Left lung (tissue), 10 donors: ENCODE data around the gene CDH6. TPM values are rescaled to one million over a fixed set of nuclear protein-coding genes. Genes with fewer than 3 reads are reported as not detected.

ENCODE experiments used
- ATAC-seq: fragments of 200-7000 bp; cut with Tn5 transposase; one replicate; pipeline ENCODE4 v1.9.1; 2020; ENCODE audit warnings: moderate library complexity
- DNase-seq, 4 donors: peaks; one replicate each; pipeline ENCODE4 v3.0.0-alpha.2; 2013 to 2020
- H3K27ac ChIP-seq, 2 donors: fragments of 200-600 bp; sonication (generic) in 1 of 2; one replicate each; pipeline versions ENCODE4 v1.5.0 to v1.8.0; 2020 to 2021
- H3K27me3 ChIP-seq, 2 donors: fragments of 200-600 bp; sonication (generic) in 1 of 2; one replicate each; pipeline versions ENCODE4 v1.5.0 to v1.8.0; 2020 to 2021
- H3K36me3 ChIP-seq, 2 donors: fragments of 200-600 bp; sonication (generic) in 1 of 2; one replicate each; pipeline versions ENCODE4 v1.5.0 to v1.8.0; 2020 to 2021
- H3K4me1 ChIP-seq, 2 donors: fragments of 200-600 bp; one replicate each; pipeline ENCODE4 v1.8.0; 2021
- H3K4me3 ChIP-seq, 2 donors: fragments of 200-600 bp; sonication (generic) in 1 of 2; one replicate each; pipeline versions ENCODE4 v1.5.0 to v1.8.0; 2020 to 2021; ENCODE audit warnings: mild to moderate bottlenecking in 1 of 2
- H3K9me3 ChIP-seq, 2 donors: fragments of 200-600 bp; sonication (generic) in 1 of 2; one replicate each; pipeline versions ENCODE4 v1.5.0 to v1.8.0; 2020 to 2021
- intact Hi-C, 2 donors: fragments of 100-400 bp; cut with DNase I; formaldehyde crosslinking; loops; one replicate each; pipeline versions ENCODE4 v1.11.2 to v1.14.2; 2022
- polyA plus RNA-seq, 6 donors: library from polyadenylated mRNA; unstranded; fragments of 120-200 nt; gene quantifications; one replicate each; pipeline ENCODE4 v1.2.1, GENCODE V29; 2013; ENCODE audit not compliant: insufficient read length in 6 of 6
- total RNA-seq, 2 donors: library from RNA; stranded (reverse); fragmentation: NEBNext Ultra II Directional; extraction: Animal tissue kit (Norgen Biotek cat#: 25700); gene quantifications; one replicate each; pipeline ENCODE4 v1.2.1, GENCODE V29; 2021
- TF ChIP-seq, protein P1 (sequence below), 2 donors: fragments of 200-600 bp; sonication (generic) in 1 of 2; IDR thresholded peaks; one replicate each; pipeline versions ENCODE4 v1.5.0 to v1.8.0; 2021; ENCODE audit warnings: antibody characterized with exemption in 2 of 2
- donor health status: DM: no; HTN: yes; CAD: no.
- donor health status: DM: no; HTN: no; CAD: no.

Gene CDH6
- total and polyA plus RNA-seq, 8 donors = 7.4 to 13.2 (median 9.1) TPM

- no peaks in the 10 kb centered on the region for H3K36me3 ChIP-seq
- no peak for ATAC-seq
- intact Hi-C loops = no loop called here
Observed at GRCh38 chr5:31268256-31268655, 74.8 kb downstream of the CDH6 start.

DNA sequence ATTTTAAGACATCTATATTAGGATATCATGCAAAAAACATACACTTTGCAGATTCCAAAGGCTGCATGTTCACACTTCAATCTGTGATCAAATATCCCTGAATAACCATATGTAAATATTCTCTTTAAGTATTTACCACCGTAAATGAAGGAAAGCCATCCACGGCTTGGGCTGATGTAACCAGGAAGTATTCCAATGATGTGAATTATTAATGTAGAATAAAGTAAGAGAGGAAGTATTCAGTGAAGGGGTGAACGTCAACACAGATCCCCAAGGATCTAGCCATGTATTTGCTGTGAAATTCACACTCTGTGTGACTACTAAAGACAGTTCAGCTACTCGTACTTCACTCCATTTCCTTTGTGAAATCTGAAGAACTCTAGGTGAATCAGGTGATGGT is 75.2 kb downstream of the CDH6 start:
- no peak for DNase-seq
- H3K4me3 ChIP-seq = no peak overlapping the region
- no peak for ATAC-seq
- H3K27me3 ChIP-seq = peaks cover 0 to 10% of the 10 kb centered on the region in 2 donors
- TF ChIP-seq, protein P1, sequence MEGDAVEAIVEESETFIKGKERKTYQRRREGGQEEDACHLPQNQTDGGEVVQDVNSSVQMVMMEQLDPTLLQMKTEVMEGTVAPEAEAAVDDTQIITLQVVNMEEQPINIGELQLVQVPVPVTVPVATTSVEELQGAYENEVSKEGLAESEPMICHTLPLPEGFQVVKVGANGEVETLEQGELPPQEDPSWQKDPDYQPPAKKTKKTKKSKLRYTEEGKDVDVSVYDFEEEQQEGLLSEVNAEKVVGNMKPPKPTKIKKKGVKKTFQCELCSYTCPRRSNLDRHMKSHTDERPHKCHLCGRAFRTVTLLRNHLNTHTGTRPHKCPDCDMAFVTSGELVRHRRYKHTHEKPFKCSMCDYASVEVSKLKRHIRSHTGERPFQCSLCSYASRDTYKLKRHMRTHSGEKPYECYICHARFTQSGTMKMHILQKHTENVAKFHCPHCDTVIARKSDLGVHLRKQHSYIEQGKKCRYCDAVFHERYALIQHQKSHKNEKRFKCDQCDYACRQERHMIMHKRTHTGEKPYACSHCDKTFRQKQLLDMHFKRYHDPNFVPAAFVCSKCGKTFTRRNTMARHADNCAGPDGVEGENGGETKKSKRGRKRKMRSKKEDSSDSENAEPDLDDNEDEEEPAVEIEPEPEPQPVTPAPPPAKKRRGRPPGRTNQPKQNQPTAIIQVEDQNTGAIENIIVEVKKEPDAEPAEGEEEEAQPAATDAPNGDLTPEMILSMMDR (IDR thresholded peaks at IDR 0.05) = no peak
- H3K36me3 ChIP-seq = no peaks in the 10 kb centered on the region
- no peaks in the 10 kb centered on the region for H3K9me3 ChIP-seq
- intact Hi-C loops = no loop called here
- no peak overlapping the region for H3K27ac ChIP-seq
- H3K4me1 ChIP-seq = no peaks in the 10 kb centered on the region

More at GRCh38 chr5:31268256-31268655, 74.8 kb downstream of the CDH6 start:
- H3K27ac ChIP-seq = no peak overlapping the region
- DNase-seq = no peak
- H3K27me3 ChIP-seq = peaks cover 0 to 10% of the 10 kb centered on the region in 2 donors
- no peak overlapping the region for H3K4me3 ChIP-seq
- H3K9me3 ChIP-seq = no peaks in the 10 kb centered on the region
- TF ChIP-seq, protein P1 (IDR thresholded peaks at IDR 0.05) = no peak
- H3K4me1 ChIP-seq = no peaks in the 10 kb centered on the region

DNA sequence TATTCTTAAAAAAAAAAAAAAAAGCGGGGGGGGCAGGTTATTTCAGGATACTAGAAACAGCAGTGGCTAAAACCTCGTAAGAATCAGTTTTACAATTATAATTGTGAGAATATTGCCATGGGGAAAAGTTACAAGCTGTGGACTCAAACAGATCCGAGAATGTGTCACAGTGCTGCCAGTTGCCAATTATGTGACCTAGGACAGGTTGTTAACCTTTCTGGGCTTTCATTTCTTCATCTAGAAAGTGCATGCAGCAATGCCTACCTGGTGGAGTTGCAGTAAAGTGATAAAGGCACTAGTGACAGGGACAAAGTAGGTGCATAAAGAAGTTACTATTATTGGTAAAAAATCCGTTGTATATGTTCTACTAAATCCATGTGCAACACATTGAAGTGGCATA is 75.8 kb downstream of the CDH6 start:
- Histone ChIP-seq H3K36me3 (no peaks in the 10 kb centered on the region), H3K27ac (no peak overlapping the region), H3K9me3 (no peaks in the 10 kb centered on the region), H3K4me1 (no peaks in the 10 kb centered on the region), H3K27me3 (peaks cover 0 to 10% of the 10 kb centered on the region in 2 donors), H3K4me3 (no peak overlapping the region)
- intact Hi-C loops = no loop called here
- ATAC-seq (no peak), DNase-seq (no peak)
- TF ChIP-seq, protein P1 (IDR thresholded peaks at IDR 0.05) = no peak

- Histone ChIP-seq H3K36me3 (no peaks in the 10 kb centered on the region), H3K27ac (no peak overlapping the region), H3K27me3 (peaks cover 0 to 10% of the 10 kb centered on the region in 2 donors), H3K9me3 (no peaks in the 10 kb centered on the region), H3K4me3 (no peak overlapping the region), H3K4me1 (no peaks in the 10 kb centered on the region)
- TF ChIP-seq, protein P1 (IDR thresholded peaks at IDR 0.05) = peak in 1 of 2 donors; percentile 26
- no peak for ATAC-seq
- intact Hi-C loops = no loop called here
- peak in 1 of 4 donors; percentile 10 for DNase-seq
Observed at GRCh38 chr5:31270396-31270795, 76.9 kb downstream of the CDH6 start.

- Histone ChIP-seq H3K9me3 (no peaks in the 10 kb centered on the region), H3K4me1 (no peaks in the 10 kb centered on the region), H3K4me3 (no peak overlapping the region), H3K27ac (no peak overlapping the region), H3K27me3 (peaks cover 0 to 10% of the 10 kb centered on the region in 2 donors), H3K36me3 (no peaks in the 10 kb centered on the region)
- TF ChIP-seq, protein P1 (IDR thresholded peaks at IDR 0.05) = no peak
- no peak for ATAC-seq
- DNase-seq = no peak
- intact Hi-C loops = no loop called here
Observed at GRCh38 chr5:31271567-31271966, 78.1 kb downstream of the CDH6 start.
